ENCODE data around the gene CD80.

GRCh38 chr3:119604878-119605277 is 45.5 kb upstream of the CD80 start:
- TF ChIP-seq ZNF184 (CRISPR knock-in tag; IDR thresholded peaks at IDR 0.05): no peak
- TF ChIP-seq EZH2 (IDR thresholded peaks at IDR 0.05; ENCODE audit: borderline replicate concordance, low read depth, low read length): no peak

All from K562 (cell line).